ENCODE measurements around the gene OAF.

GRCh38 chr11:120258661-120259060, 47.8 kb downstream of the OAF start:
- TF ChIP-seq CTCFL (IDR thresholded peaks at IDR 0.05; ENCODE audit: borderline replicate concordance, insufficient read depth, low read depth, low read length, poor library complexity, severe bottlenecking) (no peak), SAFB2 (IDR thresholded peaks at IDR 0.05; ENCODE audit: borderline replicate concordance, low read depth, low read length, severe bottlenecking) (no peak), ZFP1 (CRISPR knock-in tag; IDR thresholded peaks at IDR 0.05) (no peak), CTCF (IDR thresholded peaks at IDR 0.05 in 2 of 3, conservative IDR thresholded peaks at IDR 0.05 in 1 of 3; ENCODE audit: insufficient read depth in 2 of 3, low read depth in 1 of 3, low read length in 3 of 3) (peak in 1 of 3 experiments; percentile 33; a peak in 1 of 6 replicates)
- TF ChIP-seq, protein P1, sequence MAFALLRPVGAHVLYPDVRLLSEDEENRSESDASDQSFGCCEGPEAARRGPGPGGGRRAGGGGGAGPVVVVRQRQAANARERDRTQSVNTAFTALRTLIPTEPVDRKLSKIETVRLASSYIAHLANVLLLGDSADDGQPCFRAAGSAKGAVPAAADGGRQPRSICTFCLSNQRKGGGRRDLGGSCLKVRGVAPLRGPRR (CRISPR knock-in tag; IDR thresholded peaks at IDR 0.05) = no peak

Measured in K562 (cell line).